SK-N-MC (cell line): ENCODE results near the gene XPA.

Experiments
- EZH2 ChIP-seq: fragments of 200-600 bp; sonication (generic); IDR thresholded peaks from one replicate; pipeline ENCODE4 v1.6.1; 2017; ENCODE audit warnings: antibody characterized with exemption
- POLR2AphosphoS5 ChIP-seq: IDR thresholded peaks from 2 replicates; pipeline ENCODE4 v1.6.1; 2012; ENCODE audit warnings: mild to moderate bottlenecking, low read depth, low read length, borderline replicate concordance

DNA sequence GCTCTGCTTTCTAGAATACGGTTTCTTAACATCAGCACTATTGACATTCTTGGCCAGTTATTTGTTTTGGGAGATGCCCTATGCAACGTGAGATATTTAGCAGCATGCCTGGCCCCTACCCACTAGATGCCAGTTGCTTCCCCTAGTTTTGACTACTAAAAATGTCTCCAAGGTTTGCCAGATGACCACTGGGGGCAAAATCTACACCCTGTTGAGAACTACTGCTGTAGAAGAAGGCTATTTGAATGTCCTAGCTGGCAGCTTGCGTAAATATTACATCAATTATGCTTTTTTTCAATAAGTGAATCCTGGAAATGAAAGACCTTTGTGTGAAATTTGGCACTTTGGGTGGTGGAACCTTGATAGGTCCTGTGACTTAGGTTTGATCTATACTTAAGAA lies 58.5 kb downstream of the XPA start:
- TF ChIP-seq POLR2AphosphoS5 (no peak), EZH2 (no peak)
